ENCODE data around the gene ATOX1. TPM values are rescaled to one million over a fixed set of nuclear protein-coding genes. Genes with fewer than 3 reads are reported as not detected.

Gene ATOX1
- total and polyA plus RNA-seq, 2 of the 13 experiments (the other 11 are each of a cell fraction or from before 2014, with no cell fraction given): 62.4 to 124 TPM

GRCh38 chr5:151798674-151799073 is 40.2 kb upstream of the ATOX1 start:
- H3K27ac ChIP-seq (ENCODE audit: extremely low read length, insufficient read depth, low read length): no peak overlapping the region
- no peaks in the 10 kb centered on the region for H3K27me3 ChIP-seq (ENCODE audit: control insufficient read depth in 1 of 2, insufficient read depth in 2 of 2, low read length in 2 of 2)
- no peaks in the 10 kb centered on the region for H3K9me3 ChIP-seq (ENCODE audit: low read length)
- no peaks in the 10 kb centered on the region for H3K4me1 ChIP-seq (ENCODE audit: insufficient read depth, low read length)
- no peak for FAIRE-seq
- intact Hi-C loops (cut with micrococcal nuclease; ENCODE audit: unreplicated experiment) (no loop called here), in situ Hi-C loops (cut with HindIII; ENCODE audit: extremely low pct_ligation_motif_present, low pct_unique_long_range_greater_than_20kb) (no loop called here)
- peaks cover 19 to 91% of the 10 kb centered on the region in 2 experiments for H3K36me3 ChIP-seq (replicated peaks in 1 of 2; ENCODE audit: control insufficient read depth in 1 of 2, insufficient read depth in 2 of 2, low read length in 2 of 2)
- BruUV-seq (replicated peaks): no TSS peak
- 98% methylated on average over 3 of the region's 3 CpGs for WGBS (ENCODE audit: low lambda C conversion rate)
- peaks cover 15% of the 10 kb centered on the region for H4K20me1 ChIP-seq (ENCODE audit: insufficient read depth, low read length)
- CTCF ChIA-PET (ENCODE audit: low intra/inter-chr PET ratio, low total read pairs): no interaction called here
- H2AFZ ChIP-seq (ENCODE audit: low read length): no peak overlapping the region
- no peak for ATAC-seq
- TF ChIP-seq KAT7 (CRISPR knock-in tag; IDR thresholded peaks at IDR 0.05; ENCODE audit: borderline replicate concordance) (no peak), MNT (IDR thresholded peaks at IDR 0.05) (peak; percentile 26; the same call in 1 of the 2 replicates)
- no peak overlapping the region for H3K4me2 ChIP-seq (ENCODE audit: low read depth, low read length)
- no peak overlapping the region for H3K9ac ChIP-seq (ENCODE audit: insufficient read depth, low read depth, low read length)
- no peak for DNase-seq (ENCODE audit: low spot score)
- no peak overlapping the region for H3K4me3 ChIP-seq (replicated peaks in 1 of 3; ENCODE audit: insufficient read depth in 1 of 3, low read depth in 2 of 3, low read length in 3 of 3)
- H3K79me2 ChIP-seq (ENCODE audit: insufficient read depth, low read length): peaks cover 29% of the 10 kb centered on the region
- POLR2A ChIA-PET: interaction anchor here (1.6 kb wide), 1 partner anchor 27 kb away, joined by 9 read pairs; the partner anchor contains the start of gene G3BP1

GRCh38 chr5:151795426-151795825 is 37.0 kb upstream of the ATOX1 start:
- Histone ChIP-seq H2AFZ (ENCODE audit: low read length) (no peak overlapping the region), H3K4me1 (ENCODE audit: insufficient read depth, low read length) (peaks cover 10% of the 10 kb centered on the region), H3K4me3 (replicated peaks in 1 of 3; ENCODE audit: insufficient read depth in 1 of 3, low read depth in 2 of 3, low read length in 3 of 3) (no peak overlapping the region), H3K9me3 (ENCODE audit: low read length) (no peaks in the 10 kb centered on the region), H3K27me3 (ENCODE audit: control insufficient read depth in 1 of 2, insufficient read depth in 2 of 2, low read length in 2 of 2) (no peaks in the 10 kb centered on the region), H4K20me1 (ENCODE audit: insufficient read depth, low read length) (peaks cover 21% of the 10 kb centered on the region), H3K4me2 (ENCODE audit: low read depth, low read length) (no peak overlapping the region), H3K36me3 (replicated peaks in 1 of 2; ENCODE audit: control insufficient read depth in 1 of 2, insufficient read depth in 2 of 2, low read length in 2 of 2) (peaks cover 29 to 93% of the 10 kb centered on the region in 2 experiments), H3K9ac (ENCODE audit: insufficient read depth, low read depth, low read length) (no peak overlapping the region), H3K27ac (ENCODE audit: extremely low read length, insufficient read depth, low read length) (no peak overlapping the region), H3K79me2 (ENCODE audit: insufficient read depth, low read length) (peaks cover 49% of the 10 kb centered on the region)
- DNase-seq (ENCODE audit: low spot score): no peak
- no TSS peak for BruUV-seq (replicated peaks)
- TF ChIP-seq ZNF768 (CRISPR knock-in tag; IDR thresholded peaks at IDR 0.05) (no peak), ZNF143 (CRISPR knock-in tag; IDR thresholded peaks at IDR 0.05) (no peak), TBX2 (CRISPR knock-in tag; IDR thresholded peaks at IDR 0.05; ENCODE audit: borderline replicate concordance) (no peak), ZNF235 (CRISPR knock-in tag; IDR thresholded peaks at IDR 0.05; ENCODE audit: borderline replicate concordance) (no peak), ZNF773 (CRISPR knock-in tag; IDR thresholded peaks at IDR 0.05; ENCODE audit: borderline replicate concordance) (no peak), CEBPG (CRISPR knock-in tag; IDR thresholded peaks at IDR 0.05) (no peak), ZUFSP (CRISPR knock-in tag; IDR thresholded peaks at IDR 0.05; ENCODE audit: borderline replicate concordance) (no peak), POLR2A (IDR thresholded peaks at IDR 0.05; ENCODE audit: insufficient read depth in 1 of 2, low read depth in 2 of 2, low read length in 2 of 2) (no peak), ETV6 (CRISPR knock-in tag; conservative IDR thresholded peaks at IDR 0.05) (no peak), ZNF331 (CRISPR knock-in tag; IDR thresholded peaks at IDR 0.05) (no peak)
- in situ Hi-C loops (cut with HindIII; ENCODE audit: extremely low pct_ligation_motif_present, low pct_unique_long_range_greater_than_20kb): no loop called here
- intact Hi-C loops (cut with micrococcal nuclease; ENCODE audit: unreplicated experiment): no loop called here
- FAIRE-seq: no peak
- ChIA-PET POLR2A (no interaction called here), CTCF (ENCODE audit: low intra/inter-chr PET ratio, low total read pairs) (no interaction called here)
- ATAC-seq: no peak
- WGBS (ENCODE audit: low lambda C conversion rate): 96% methylated on average over 1 of the region's 1 CpG

All from HepG2 (cell line).